Osteoblast (primary cell): ENCODE measurements around the gene BICD2. TPM values are rescaled to one million over a fixed set of nuclear protein-coding genes. Genes with fewer than 3 reads are reported as not detected.
A peak's percentile ranks its signal among the peaks of the same experiment; 100 is the strongest.

Experiments
- DNase-seq: peaks from one replicate; pipeline ENCODE4 v3.0.0; 2011; ENCODE audit warnings: low spot score, mixed read lengths; ENCODE audit not compliant: insufficient read length; ENCODE audit errors: missing footprints
- H2AFZ ChIP-seq: 2 replicates; pipeline ENCODE4 v1.6.0; 2011; ENCODE audit warnings: mild to moderate bottlenecking, low read length
- H3K27ac ChIP-seq: 2 replicates; pipeline ENCODE4 v1.5.1; 2011; ENCODE audit warnings: mild to moderate bottlenecking, low read depth, low read length, moderate library complexity
- H3K27me3 ChIP-seq: 2 replicates; pipeline ENCODE4 v1.6.0; 2012; ENCODE audit warnings: mild to moderate bottlenecking, control low read depth, inconsistent platforms, low read length, moderate library complexity; ENCODE audit not compliant: insufficient read depth
- H3K36me3 ChIP-seq: 2 replicates; pipeline ENCODE4 v1.5.1; 2011; ENCODE audit warnings: mild to moderate bottlenecking, low read length, control low read depth, moderate library complexity; ENCODE audit not compliant: insufficient read depth
- H3K4me1 ChIP-seq: 2 replicates; pipeline ENCODE4 v1.5.1; 2011; ENCODE audit warnings: mild to moderate bottlenecking, low read length, control low read depth, moderate library complexity; ENCODE audit not compliant: insufficient read depth
- H3K4me2 ChIP-seq: 2 replicates; pipeline ENCODE4 v1.6.0; 2011; ENCODE audit warnings: mild to moderate bottlenecking, low read length; ENCODE audit not compliant: insufficient read depth
- H3K4me3 ChIP-seq: fragments of 200-600 bp; sonication (generic); 3 replicates; pipeline ENCODE4 v1.5.1; 2012; ENCODE audit warnings: mild to moderate bottlenecking, low read length, inconsistent platforms; ENCODE audit not compliant: insufficient read depth
- H3K79me2 ChIP-seq: 2 replicates; pipeline ENCODE4 v1.6.0; 2012; ENCODE audit warnings: mild to moderate bottlenecking, low read length, control low read depth, inconsistent platforms; ENCODE audit not compliant: insufficient read depth
- H3K9me3 ChIP-seq: 2 replicates; pipeline ENCODE4 v1.5.1; 2011; ENCODE audit warnings: low read depth, low read length, control low read depth
- H4K20me1 ChIP-seq: 2 replicates; pipeline ENCODE4 v1.6.0; 2012; ENCODE audit warnings: mild to moderate bottlenecking, low read length, control low read depth; ENCODE audit not compliant: insufficient read depth
- CTCF ChIP-seq: IDR thresholded peaks from 2 replicates; pipeline ENCODE4 v1.5.1; 2011; ENCODE audit warnings: mild to moderate bottlenecking, low read depth, low read length, moderate library complexity; ENCODE audit errors: extremely low read depth
- total RNA-seq: library from RNA; depleted of rRNA; stranded (reverse); fragments of >200 nt; gene quantifications from 2 replicates; pipeline ENCODE4 v1.2.3, GENCODE V29; 2012

BICD2 gene
- total RNA-seq, 1 donor: 31.8 TPM

- peak; percentile 48 for DNase-seq
- no peak overlapping the region for H3K4me2 ChIP-seq
- H4K20me1 ChIP-seq: peaks cover 22% of the 10 kb centered on the region
- H3K79me2 ChIP-seq: peaks cover 21% of the 10 kb centered on the region
- H3K27me3 ChIP-seq: no peaks in the 10 kb centered on the region
- no peak for TF ChIP-seq CTCF
- no peaks in the 10 kb centered on the region for H3K9me3 ChIP-seq
- H3K4me1 ChIP-seq: no peaks in the 10 kb centered on the region
- no peak overlapping the region for H2AFZ ChIP-seq
- H3K36me3 ChIP-seq: peaks cover 45% of the 10 kb centered on the region
- no peak overlapping the region for H3K4me3 ChIP-seq
- no peak overlapping the region for H3K27ac ChIP-seq
Measured at GRCh38 chr9:92720209-92720765, 44.3 kb downstream of the BICD2 start.

- Histone ChIP-seq H3K4me1 (no peaks in the 10 kb centered on the region), H4K20me1 (peaks cover 22% of the 10 kb centered on the region), H3K4me2 (no peak overlapping the region), H3K4me3 (no peak overlapping the region), H2AFZ (no peak overlapping the region), H3K9me3 (no peaks in the 10 kb centered on the region), H3K36me3 (peaks cover 56% of the 10 kb centered on the region), H3K27me3 (no peaks in the 10 kb centered on the region), H3K27ac (no peak overlapping the region), H3K79me2 (peaks cover 10% of the 10 kb centered on the region)
- no peak for TF ChIP-seq CTCF
- DNase-seq: peak; percentile 35
Measured at GRCh38 chr9:92719028-92719647, 45.5 kb downstream of the BICD2 start.

- Histone ChIP-seq H3K36me3 (peaks cover 64% of the 10 kb centered on the region), H4K20me1 (peaks cover 18% of the 10 kb centered on the region)
- no peak for TF ChIP-seq CTCF
Measured at GRCh38 chr9:92718086-92719001, 46.3 kb downstream of the BICD2 start.

More at GRCh38 chr9:92718086-92719001, 46.3 kb downstream of the BICD2 start:
- Histone ChIP-seq H2AFZ (no peak overlapping the region), H3K9me3 (no peaks in the 10 kb centered on the region), H3K4me1 (no peaks in the 10 kb centered on the region), H3K4me3 (no peak overlapping the region), H3K27me3 (no peaks in the 10 kb centered on the region), H3K79me2 (peaks cover 3% of the 10 kb centered on the region), H3K4me2 (no peak overlapping the region), H3K27ac (no peak overlapping the region)
- peak; percentile 54 for DNase-seq
